Parathyroid adenoma (tissue), 2 donors: ENCODE results near the gene IPO7.
"Not testable (repeated sequence)": the region's sequence is repeated elsewhere in the genome, so short reads cannot be mapped to it uniquely, and the experiment has no call there.

ENCODE experiments used
- H2AFZ ChIP-seq: fragments of 300-600 bp; sonication (generic); one replicate; pipeline ENCODE4 v1.7.0; 2017; ENCODE audit warnings: antibody characterized with exemption, mild to moderate bottlenecking
- H3K27ac ChIP-seq: fragments of 300-600 bp; sonication (generic); one replicate; pipeline ENCODE4 v1.7.0; 2017
- H3K27me3 ChIP-seq: fragments of 300-600 bp; sonication (generic); one replicate; pipeline ENCODE4 v1.7.0; 2017; ENCODE audit warnings: low read length; ENCODE audit not compliant: control insufficient read depth, insufficient read depth
- H3K36me3 ChIP-seq: fragments of 300-600 bp; sonication (generic); one replicate; pipeline ENCODE4 v1.7.0; 2017; ENCODE audit warnings: low read length; ENCODE audit not compliant: control insufficient read depth, insufficient read depth
- H3K4me1 ChIP-seq: fragments of 300-600 bp; sonication (generic); one replicate; pipeline ENCODE4 v1.7.0; 2017; ENCODE audit warnings: control low read depth
- H3K4me2 ChIP-seq: fragments of 300-600 bp; sonication (generic); one replicate; pipeline ENCODE4 v1.7.0; 2017; ENCODE audit warnings: low read length
- H3K4me3 ChIP-seq: fragments of 300-600 bp; sonication (generic); one replicate; pipeline ENCODE4 v1.7.0; 2017; ENCODE audit warnings: low read depth, low read length
- H3K79me2 ChIP-seq: fragments of 300-600 bp; sonication (generic); one replicate; pipeline ENCODE4 v1.7.0; 2017; ENCODE audit warnings: control low read depth
- H3K9ac ChIP-seq: fragments of 300-600 bp; sonication (generic); one replicate; pipeline ENCODE4 v1.7.0; 2017; ENCODE audit warnings: mild to moderate bottlenecking
- H3K9me3 ChIP-seq: fragments of 300-600 bp; sonication (generic); one replicate; pipeline ENCODE4 v1.7.0; 2017; ENCODE audit warnings: low read length; ENCODE audit not compliant: control insufficient read depth
- TF ChIP-seq, protein P1 (sequence below): fragments of 300-600 bp; sonication (generic); IDR thresholded peaks from one replicate; pipeline ENCODE4 v1.7.0; 2017; ENCODE audit warnings: antibody characterized with exemption, mild to moderate bottlenecking
- donor health status: primary hyperparathyroidism.

The IPO7 gene

DNA sequence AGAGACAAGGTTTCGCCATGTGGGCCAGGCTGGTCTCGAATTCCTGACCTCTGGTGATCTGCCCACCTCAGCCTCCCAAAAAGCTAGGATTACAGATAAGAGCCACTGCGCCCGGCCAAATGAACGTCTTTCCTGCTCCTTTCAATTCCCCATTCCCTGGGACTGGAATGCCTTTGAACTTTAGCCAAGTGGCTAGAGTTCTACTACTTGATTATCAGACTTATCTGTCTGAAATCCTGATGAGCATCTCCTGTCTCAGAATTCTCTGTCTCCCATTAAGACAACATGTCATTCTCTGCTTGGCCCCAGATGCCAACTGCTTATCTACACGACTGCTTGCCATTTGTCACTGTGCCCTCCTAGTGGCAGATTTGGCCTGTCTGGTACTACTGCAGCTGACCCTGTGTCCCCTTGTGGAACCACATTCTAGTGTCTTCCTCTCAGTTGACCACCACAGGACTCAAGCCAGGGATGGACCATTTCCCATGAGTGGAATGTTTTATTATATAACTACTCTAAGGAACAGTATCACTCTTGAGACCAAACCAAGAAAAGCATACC lies 33.1 kb upstream of the IPO7 start:
- Histone ChIP-seq H3K9ac (no peak overlapping the region), H3K4me3 (no peak overlapping the region), H3K9me3 (no peaks in the 10 kb centered on the region), H3K79me2 (no peaks in the 10 kb centered on the region), H3K27ac (no peak overlapping the region), H2AFZ (peak overlapping the region; percentile 20), H3K4me1 (no peaks in the 10 kb centered on the region), H3K36me3 (no peaks in the 10 kb centered on the region), H3K4me2 (no peak overlapping the region), H3K27me3 (no peaks in the 10 kb centered on the region)
- TF ChIP-seq, protein P1, sequence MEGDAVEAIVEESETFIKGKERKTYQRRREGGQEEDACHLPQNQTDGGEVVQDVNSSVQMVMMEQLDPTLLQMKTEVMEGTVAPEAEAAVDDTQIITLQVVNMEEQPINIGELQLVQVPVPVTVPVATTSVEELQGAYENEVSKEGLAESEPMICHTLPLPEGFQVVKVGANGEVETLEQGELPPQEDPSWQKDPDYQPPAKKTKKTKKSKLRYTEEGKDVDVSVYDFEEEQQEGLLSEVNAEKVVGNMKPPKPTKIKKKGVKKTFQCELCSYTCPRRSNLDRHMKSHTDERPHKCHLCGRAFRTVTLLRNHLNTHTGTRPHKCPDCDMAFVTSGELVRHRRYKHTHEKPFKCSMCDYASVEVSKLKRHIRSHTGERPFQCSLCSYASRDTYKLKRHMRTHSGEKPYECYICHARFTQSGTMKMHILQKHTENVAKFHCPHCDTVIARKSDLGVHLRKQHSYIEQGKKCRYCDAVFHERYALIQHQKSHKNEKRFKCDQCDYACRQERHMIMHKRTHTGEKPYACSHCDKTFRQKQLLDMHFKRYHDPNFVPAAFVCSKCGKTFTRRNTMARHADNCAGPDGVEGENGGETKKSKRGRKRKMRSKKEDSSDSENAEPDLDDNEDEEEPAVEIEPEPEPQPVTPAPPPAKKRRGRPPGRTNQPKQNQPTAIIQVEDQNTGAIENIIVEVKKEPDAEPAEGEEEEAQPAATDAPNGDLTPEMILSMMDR = no peak

DNA sequence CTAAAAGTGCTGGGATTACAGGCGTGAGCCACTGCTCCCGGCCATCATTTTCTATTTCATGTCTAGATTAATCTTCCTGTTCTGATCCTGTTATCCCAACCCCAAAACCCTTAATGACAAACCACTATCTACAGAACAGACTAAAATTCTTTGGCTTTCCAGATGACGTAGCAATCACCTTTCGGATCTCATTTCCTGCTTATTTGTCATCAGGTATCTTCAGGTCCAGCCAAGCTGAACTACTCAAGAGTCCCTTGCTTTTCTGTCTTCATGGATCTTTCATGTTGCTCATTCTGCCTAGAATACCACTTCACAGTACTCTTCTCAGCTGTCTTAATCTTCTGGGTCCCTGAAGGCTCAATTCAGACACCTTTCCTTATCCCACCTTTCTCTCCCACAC lies 27.4 kb upstream of the IPO7 start:
- TF ChIP-seq, protein P1 = no peak
- Histone ChIP-seq H3K4me1 (no peaks in the 10 kb centered on the region), H3K9ac (no peak overlapping the region), H3K27me3 (no peaks in the 10 kb centered on the region), H3K4me2 (no peak overlapping the region), H3K4me3 (no peak overlapping the region), H3K9me3 (no peaks in the 10 kb centered on the region), H3K27ac (no peak overlapping the region), H3K79me2 (no peaks in the 10 kb centered on the region), H2AFZ (no peak overlapping the region), H3K36me3 (no peaks in the 10 kb centered on the region)

DNA sequence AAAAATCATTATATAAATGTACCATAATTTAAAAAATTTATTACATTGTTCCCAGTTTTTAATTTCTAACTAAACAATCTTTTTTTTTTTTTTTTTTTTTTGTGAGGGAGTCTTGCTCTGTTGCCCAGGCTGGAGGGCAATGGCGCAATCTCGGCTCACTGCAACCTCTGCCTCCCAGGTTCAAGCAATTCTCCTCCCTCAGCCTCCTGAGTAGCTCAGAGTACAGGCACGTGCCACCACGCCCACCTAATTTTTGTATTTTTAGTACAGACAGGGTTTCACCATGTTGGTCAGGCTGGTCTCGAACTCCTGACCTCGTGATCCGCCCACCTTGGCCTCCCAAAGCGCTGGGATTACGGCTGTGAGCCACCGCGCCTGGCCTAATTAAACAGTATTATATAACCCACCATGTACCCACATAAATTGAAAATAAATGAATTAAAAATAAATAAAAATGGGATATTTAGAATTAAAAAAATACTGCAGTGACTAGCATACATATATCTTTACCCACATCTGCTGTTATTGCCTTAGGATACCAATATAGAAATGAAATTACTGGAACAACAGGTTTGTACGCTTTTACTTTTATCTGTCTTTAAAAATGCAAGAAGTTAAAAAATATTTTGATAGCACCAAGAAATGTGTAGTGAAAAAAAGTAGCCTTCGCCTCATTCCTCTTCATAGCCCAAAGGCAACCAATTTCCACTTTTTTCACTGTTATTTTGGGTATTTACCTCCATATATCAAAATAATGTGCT lies 23.4 kb upstream of the IPO7 start:
- H3K27ac ChIP-seq, H3K9me3 ChIP-seq, H3K36me3 ChIP-seq, H3K4me1 ChIP-seq, H3K27me3 ChIP-seq, H3K79me2 ChIP-seq, H3K4me2 ChIP-seq, H3K9ac ChIP-seq, H3K4me3 ChIP-seq, H2AFZ ChIP-seq: not testable (repeated sequence)

DNA sequence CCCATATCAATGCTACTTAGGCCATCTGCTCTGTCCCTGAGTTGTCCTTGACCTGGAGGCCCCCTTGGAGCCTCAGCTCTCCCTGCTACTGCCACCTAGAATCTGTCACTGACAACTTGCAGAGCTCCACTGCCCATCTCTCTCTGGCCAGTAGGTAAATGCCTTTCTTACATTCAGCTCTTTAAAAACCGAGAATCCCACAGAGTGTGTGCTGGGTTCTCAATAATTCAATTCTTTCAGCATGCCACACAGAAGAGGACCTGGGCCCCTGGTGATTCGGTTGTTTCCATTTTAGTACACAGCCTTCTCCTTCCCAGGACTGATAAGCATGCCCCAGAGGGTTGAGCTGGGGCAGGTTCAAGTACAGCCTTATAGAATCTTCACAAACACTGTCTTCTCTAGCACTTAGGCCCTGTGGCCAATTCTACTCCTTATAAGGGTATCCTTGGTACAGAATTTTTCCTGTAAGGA lies 22.0 kb upstream of the IPO7 start:
- peaks cover 6% of the 10 kb centered on the region for H3K4me1 ChIP-seq
- H3K36me3 ChIP-seq = no peaks in the 10 kb centered on the region
- H2AFZ ChIP-seq = peak overlapping the region; percentile 79
- H3K4me2 ChIP-seq = no peak overlapping the region
- TF ChIP-seq, protein P1 = no peak
- no peak overlapping the region for H3K9ac ChIP-seq
- H3K27me3 ChIP-seq = no peaks in the 10 kb centered on the region
- H3K79me2 ChIP-seq = no peaks in the 10 kb centered on the region
- H3K4me3 ChIP-seq = no peak overlapping the region
- no peaks in the 10 kb centered on the region for H3K9me3 ChIP-seq
- H3K27ac ChIP-seq = peak overlapping the region; percentile 99

DNA sequence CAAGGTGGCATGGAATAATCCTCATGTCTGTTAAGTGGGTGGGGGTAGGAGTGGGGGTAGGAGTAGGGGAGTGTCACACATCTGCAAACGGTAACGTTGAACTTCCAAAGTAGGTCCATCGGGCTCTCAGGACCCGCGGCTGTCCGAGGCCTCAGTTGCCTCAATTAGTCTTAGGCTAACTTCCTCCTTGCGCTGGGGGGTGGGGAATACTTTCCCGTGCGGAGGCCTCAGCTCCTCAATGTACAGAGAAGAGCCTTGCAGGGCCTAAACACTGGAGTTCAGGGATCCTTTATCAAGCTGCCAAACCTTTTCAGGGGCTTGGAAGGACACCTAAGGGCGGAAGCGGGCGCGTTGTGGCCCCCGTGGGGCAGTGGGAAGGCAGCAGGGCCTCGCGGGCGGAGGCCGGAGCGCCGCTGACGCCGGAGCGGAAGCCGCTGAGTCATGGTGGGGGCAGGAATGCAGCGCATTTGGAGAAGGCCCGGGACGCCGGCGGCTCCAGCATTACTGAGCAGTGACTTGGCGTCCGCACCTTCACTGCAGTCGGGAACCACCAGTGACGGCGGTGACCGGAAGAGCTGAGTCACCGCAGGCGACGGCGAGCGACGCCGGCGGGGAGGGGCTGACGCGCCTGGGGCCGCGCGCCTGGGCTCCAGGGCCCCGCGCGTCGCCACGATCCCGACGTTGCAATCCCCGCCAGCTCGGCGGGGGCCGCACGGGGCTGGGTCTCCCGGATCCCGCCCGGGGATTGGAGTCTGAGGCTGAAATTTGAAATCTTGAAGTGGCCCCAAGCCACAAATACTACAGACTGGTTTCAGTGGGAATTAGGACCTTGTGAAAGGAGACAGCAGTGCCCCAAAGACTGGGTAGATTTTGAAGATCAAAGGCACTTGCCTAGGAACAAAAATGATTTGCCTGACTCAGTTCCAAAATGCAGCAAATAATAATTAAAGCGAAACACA lies 20.2 kb upstream of the IPO7 start:
- peak overlapping the region; percentile 56 for H3K4me2 ChIP-seq

More for the DNA sequence above, 20.2 kb upstream of the IPO7 start:
- Histone ChIP-seq H3K27ac (peak overlapping the region; percentile 99), H3K4me3 (peak overlapping the region; percentile 37), H3K36me3 (no peaks in the 10 kb centered on the region), H3K79me2 (no peaks in the 10 kb centered on the region), H2AFZ (peak overlapping the region; percentile 94), H3K9me3 (no peaks in the 10 kb centered on the region), H3K27me3 (no peaks in the 10 kb centered on the region), H3K4me1 (peaks cover 6% of the 10 kb centered on the region), H3K9ac (peak overlapping the region; percentile 92)
- TF ChIP-seq, protein P1 = no peak
